K562 (cell line): ENCODE measurements around the gene ELMO1. TPM values are rescaled to one million over a fixed set of nuclear protein-coding genes. Genes with fewer than 3 reads are reported as not detected.

Experiments
- ATAC-seq: fragments of 200-7000 bp; cut with Tn5 transposase; 3 replicates; pipeline ENCODE4 v1.9.1; 2020; ENCODE audit warnings: moderate library complexity
- BruUV-seq: library from RNA; stranded (reverse); fragments of 400-500 nt; replicated peaks from 2 replicates; lab custom pipeline; 2021; lab: Mats Ljungman, UMichigan
- CTCF ChIA-PET: fragments of 300-600 bp; formaldehyde crosslinking; extraction: SDS; loops from one replicate; lab custom pipeline; 2021; ENCODE audit warnings: low intra/inter-chr PET ratio; lab: Yijun Ruan, JAX
- POLR2A ChIA-PET: fragments of 300-600, 350-650 bp; sonication (Branson Sonifier 250); formaldehyde crosslinking; extraction: SDS; loops from one replicate; lab custom pipeline; 2021; ENCODE audit warnings: antibody characterized with exemption, inconsistent platforms; lab: Yijun Ruan, JAX
- DNase-seq, 4 experiments: peaks; one replicate each; pipeline versions ENCODE4 v3.0.0 to v3.0.0-alpha.2; 2011 to 2018; ENCODE audit warnings: low spot score in 3 of 4, mixed read lengths in 3 of 4; ENCODE audit errors: extremely low read depth in 1 of 4
- FAIRE-seq: peaks from 2 replicates; lab custom pipeline; 2011; peaks lifted over from hg19 to GRCh38; lab: Jason Lieb, UNC
- H2AFZ ChIP-seq: 2 replicates; pipeline ENCODE4 v1.6.0; 2011; ENCODE audit warnings: low read depth, low read length, control low read depth, inconsistent platforms
- H3K27ac ChIP-seq: fragments of 200-600 bp; 3 replicates; pipeline ENCODE4 v1.8.0; 2011; ENCODE audit warnings: low read depth, mild to moderate bottlenecking, control low read depth, inconsistent platforms, low read length, moderate library complexity, mixed read lengths; ENCODE audit errors: extremely low read depth
- H3K27me3 ChIP-seq, 2 experiments: fragments of 300-600 bp in 1 of 2; 2 replicates in 1 of 2; 3 replicates in 1 of 2; pipeline versions ENCODE4 v1.6.0 to v1.8.0; 2011; ENCODE audit warnings: inconsistent platforms in 2 of 2, low read length in 2 of 2, mild to moderate bottlenecking in 1 of 2, mixed read lengths in 1 of 2, moderate library complexity in 1 of 2; ENCODE audit not compliant: control insufficient read depth in 2 of 2, insufficient read depth in 2 of 2
- H3K36me3 ChIP-seq: fragments of 300-600 bp; 3 replicates; pipeline ENCODE4 v1.8.0; 2011; ENCODE audit warnings: mild to moderate bottlenecking, low read length, inconsistent platforms; ENCODE audit not compliant: control insufficient read depth, insufficient read depth
- H3K4me1 ChIP-seq, 2 experiments: fragments of 200-600 bp in 1 of 2; replicated peaks in 1 of 2; 2 replicates in 1 of 2; 3 replicates in 1 of 2; pipeline versions ENCODE4 v1.5.1 to v1.8.0; 2011; ENCODE audit warnings: inconsistent platforms in 2 of 2, low read length in 2 of 2, mild to moderate bottlenecking in 1 of 2, mixed read lengths in 1 of 2, moderate library complexity in 1 of 2; ENCODE audit not compliant: control insufficient read depth in 2 of 2, insufficient read depth in 2 of 2
- H3K4me2 ChIP-seq: 2 replicates; pipeline ENCODE4 v1.6.1; 2011; ENCODE audit warnings: low read length, control low read depth, inconsistent platforms, mixed read lengths; ENCODE audit not compliant: insufficient read depth
- H3K4me3 ChIP-seq: fragments of 200-600 bp; sonication (generic), shearing (Covaris generic); 2 replicates; pipeline ENCODE4 v1.5.1; 2016; ENCODE audit warnings: control low read depth, inconsistent platforms
- H3K79me2 ChIP-seq: fragments of 200-600 bp; 3 replicates; pipeline ENCODE4 v1.8.0; 2011; ENCODE audit warnings: low read length, inconsistent platforms; ENCODE audit not compliant: control insufficient read depth, insufficient read depth
- H3K9ac ChIP-seq, 2 experiments: 2 replicates each; pipeline versions ENCODE4 v1.6.0 to v1.6.1; 2011; ENCODE audit warnings: low read depth in 2 of 2, low read length in 2 of 2, control low read depth in 1 of 2, inconsistent platforms in 1 of 2, mild to moderate bottlenecking in 1 of 2, mixed read lengths in 1 of 2; ENCODE audit not compliant: insufficient read depth in 1 of 2
- H3K9me1 ChIP-seq: one replicate; pipeline ENCODE4 v1.6.0; 2011; ENCODE audit warnings: inconsistent platforms, mild to moderate bottlenecking, low read length, moderate library complexity; ENCODE audit not compliant: control insufficient read depth, insufficient read depth
- H3K9me3 ChIP-seq: replicated peaks from 2 replicates; pipeline ENCODE4 v1.5.1; 2011; ENCODE audit warnings: low read depth, low read length, inconsistent platforms; ENCODE audit not compliant: control insufficient read depth, insufficient read depth
- H4K20me1 ChIP-seq: replicated peaks from 2 replicates; pipeline ENCODE4 v1.6.1; 2011; ENCODE audit warnings: low read length, inconsistent platforms, mixed read lengths; ENCODE audit not compliant: control insufficient read depth, insufficient read depth
- ATF4 ChIP-seq: fragments of 450-650 bp; formaldehyde crosslinking; IDR thresholded peaks from 2 replicates; pipeline ENCODE4 v1.4.0; 2022; ENCODE audit warnings: mild to moderate bottlenecking, moderate library complexity
- CAMTA2 ChIP-seq: fragments of 250-450 bp; sonication (Bioruptor Pico); conservative IDR thresholded peaks from 2 replicates; pipeline ENCODE4 v1.5.1; 2022
- CBX3 ChIP-seq, 2 experiments: IDR thresholded peaks; 1 replicate in 1 of 2; 2 replicates in 1 of 2; pipeline ENCODE4 v1.6.1; 2012; ENCODE audit warnings: inconsistent platforms in 2 of 2, low read length in 2 of 2, borderline replicate concordance in 1 of 2, control low read depth in 1 of 2
- DPF2 ChIP-seq: fragments of 450-650 bp; IDR thresholded peaks from 2 replicates; pipeline ENCODE4 v1.6.1; 2016
- ETS2 ChIP-seq: IDR thresholded peaks from 2 replicates; pipeline ENCODE4 v1.6.1; 2016; ENCODE audit warnings: borderline replicate concordance, missing genetic modification characterization, mild to moderate bottlenecking, moderate library complexity, missing compliant biosample characterization; ENCODE audit not compliant: poor library complexity, severe bottlenecking
- FIP1L1 ChIP-seq: fragments of 200-400 bp; formaldehyde crosslinking; IDR thresholded peaks from 2 replicates; pipeline ENCODE4 v1.6.1; 2018; ENCODE audit warnings: mild to moderate bottlenecking, low read depth, low read length; ENCODE audit not compliant: poor library complexity, severe bottlenecking
- FOXK1 ChIP-seq: sonication (generic); formaldehyde crosslinking; IDR thresholded peaks from 2 replicates; pipeline ENCODE4 v1.8.0; 2022; ENCODE audit warnings: missing genetic modification reagents, mild to moderate bottlenecking, borderline replicate concordance
- ILK ChIP-seq: fragments of 450-650 bp; IDR thresholded peaks from 2 replicates; pipeline ENCODE4 v1.6.1; 2016; ENCODE audit warnings: missing genetic modification characterization, low read depth, mild to moderate bottlenecking, missing compliant biosample characterization, moderate library complexity, borderline replicate concordance
- MEIS2 ChIP-seq: fragments of 450-650 bp; IDR thresholded peaks from 2 replicates; pipeline ENCODE4 v1.6.1; 2014; ENCODE audit warnings: mild to moderate bottlenecking; ENCODE audit not compliant: partially characterized antibody
- SIRT6 ChIP-seq: IDR thresholded peaks from one replicate; pipeline ENCODE4 v1.6.1; 2012; ENCODE audit warnings: low read depth, mild to moderate bottlenecking, control low read depth, inconsistent platforms, low read length, moderate library complexity
- SOX6 ChIP-seq: fragments of 450-650 bp; IDR thresholded peaks from 2 replicates; pipeline ENCODE4 v1.6.1; 2014; ENCODE audit warnings: mild to moderate bottlenecking
- TAF15 ChIP-seq: fragments of 200-400 bp; formaldehyde crosslinking; IDR thresholded peaks from 2 replicates; pipeline ENCODE4 v1.6.1; 2017; ENCODE audit warnings: mild to moderate bottlenecking, low read depth, low read length, moderate library complexity
- ZNF24 ChIP-seq: fragments of 450-650 bp; IDR thresholded peaks from 2 replicates; pipeline ENCODE4 v1.6.1; 2016
- ZNF3 ChIP-seq: fragments of 250-450 bp; sonication (Bioruptor Pico); IDR thresholded peaks from 2 replicates; pipeline ENCODE4 v1.5.0; 2021; ENCODE audit warnings: mild to moderate bottlenecking, moderate library complexity
- WGBS: fragments of 100-300 bp; shearing (Covaris generic); methylation state at CpG from one replicate; pipeline ENCODE4 v1.1.6; 2016; ENCODE audit warnings: low coverage, mixed read lengths; ENCODE audit not compliant: insufficient coverage; ENCODE audit errors: missing lambda C conversion rate; 5-methylcytosine and 5-hydroxymethylcytosine counted together
- in situ Hi-C: fragments of 300-500 bp; cut with MboI; formaldehyde crosslinking; loops from 4 replicates; pipeline ENCODE4 v1.15.0; 2018; ENCODE audit warnings: inconsistent platforms, mixed read lengths
- intact Hi-C: fragments of 100-400 bp; cut with micrococcal nuclease; formaldehyde crosslinking; loops from 2 replicates; pipeline ENCODE4 v1.14.2; 2022
- polyA plus RNA-seq, 8 experiments: library from polyadenylated mRNA; depleted of rRNA in 4 of 8; stranded (reverse) in 5 of 8; unstranded in 3 of 8; fragments of >200 nt; fragmentation: Nextera tagmentation in 2 of 8; fragmentation: Illumina TruSeq in 1 of 8; extraction: Ambion mirVana in 2 of 8; extraction: Trizol in 1 of 8; gene quantifications; 2 replicates each; pipeline versions ENCODE4 v1.2.1 to v1.2.3, GENCODE V29; 2011 to 2014; ENCODE audit warnings: inconsistent platforms in 1 of 8, missing spikeins in 1 of 8
- total RNA-seq, 7 experiments: library from RNA; depleted of rRNA in 6 of 7; stranded (reverse); fragments of >200 nt in 6 of 7; fragmentation: Illumina TruSeq in 2 of 7; extraction: Trizol in 2 of 7; gene quantifications; 2 replicates each; pipeline versions ENCODE4 v1.2.1 to v1.2.3, GENCODE V29; 2011 to 2021; ENCODE audit warnings: low replicate concordance in 1 of 7
- TF ChIP-seq, protein P1 (sequence below), 2 experiments: IDR thresholded peaks; 2 replicates each; pipeline ENCODE4 v1.6.1; 2012; ENCODE audit warnings: improper control_type of control experiment in 2 of 2, low read depth in 2 of 2, low read length in 2 of 2, borderline replicate concordance in 1 of 2

Gene ELMO1
- total and polyA plus RNA-seq, 9 of the 15 experiments (the other 6 are each of a cell fraction or from before 2014, with no cell fraction given) = 0.36 to 7.2 (median 3.6) TPM

DNA sequence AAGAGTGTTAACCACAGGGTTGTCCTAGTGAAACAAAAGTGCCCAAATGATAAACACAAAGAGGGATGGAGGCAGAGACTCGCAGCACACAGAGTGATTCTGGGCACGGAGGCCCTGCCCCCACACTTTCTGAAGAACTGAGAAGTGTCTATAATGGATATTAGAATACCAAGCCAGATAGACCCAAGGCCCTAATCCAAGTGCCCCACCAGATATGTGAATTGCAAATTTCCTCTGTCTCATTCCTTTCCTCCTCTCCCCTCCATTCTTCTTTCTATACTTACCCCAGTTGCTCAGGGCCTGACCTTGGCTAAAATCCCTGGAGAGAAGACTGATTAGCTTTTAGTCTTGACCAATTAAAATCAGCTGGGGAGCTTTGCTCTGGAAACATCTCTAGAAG, 617.6 kb downstream of the ELMO1 start:
- Histone ChIP-seq H3K27ac (no peak overlapping the region), H3K4me3 (no peak overlapping the region), H3K27me3 (peaks cover 0 to 4% of the 10 kb centered on the region in 2 experiments; a peak in 1 of 5 replicates), H3K4me1 (no peaks in the 10 kb centered on the region), H3K9ac (no peak overlapping the region), H3K79me2 (no peaks in the 10 kb centered on the region), H3K4me2 (no peak overlapping the region), H3K9me3 (no peaks in the 10 kb centered on the region), H3K9me1 (no peaks in the 10 kb centered on the region), H3K36me3 (no peaks in the 10 kb centered on the region), H2AFZ (no peak overlapping the region), H4K20me1 (no peaks in the 10 kb centered on the region)
- CTCF ChIA-PET = no interaction called here
- TF ChIP-seq ETS2 (tag) (no peak), ZNF3 (no peak), ATF4 (CRISPR knock-in tag) (no peak), CBX3 (IDR thresholded peaks at IDR 0.05; ENCODE audit: borderline replicate concordance in 1 of 2, low read length in 2 of 2) (no peak), SIRT6 (no peak), DPF2 (no peak), ZNF24 (no peak), CAMTA2 (CRISPR knock-in tag) (no peak), FOXK1 (CRISPR knock-in tag) (no peak), SOX6 (no peak), ILK (no peak), FIP1L1 (no peak), MEIS2 (no peak), TAF15 (no peak)
- TF ChIP-seq, protein P1, sequence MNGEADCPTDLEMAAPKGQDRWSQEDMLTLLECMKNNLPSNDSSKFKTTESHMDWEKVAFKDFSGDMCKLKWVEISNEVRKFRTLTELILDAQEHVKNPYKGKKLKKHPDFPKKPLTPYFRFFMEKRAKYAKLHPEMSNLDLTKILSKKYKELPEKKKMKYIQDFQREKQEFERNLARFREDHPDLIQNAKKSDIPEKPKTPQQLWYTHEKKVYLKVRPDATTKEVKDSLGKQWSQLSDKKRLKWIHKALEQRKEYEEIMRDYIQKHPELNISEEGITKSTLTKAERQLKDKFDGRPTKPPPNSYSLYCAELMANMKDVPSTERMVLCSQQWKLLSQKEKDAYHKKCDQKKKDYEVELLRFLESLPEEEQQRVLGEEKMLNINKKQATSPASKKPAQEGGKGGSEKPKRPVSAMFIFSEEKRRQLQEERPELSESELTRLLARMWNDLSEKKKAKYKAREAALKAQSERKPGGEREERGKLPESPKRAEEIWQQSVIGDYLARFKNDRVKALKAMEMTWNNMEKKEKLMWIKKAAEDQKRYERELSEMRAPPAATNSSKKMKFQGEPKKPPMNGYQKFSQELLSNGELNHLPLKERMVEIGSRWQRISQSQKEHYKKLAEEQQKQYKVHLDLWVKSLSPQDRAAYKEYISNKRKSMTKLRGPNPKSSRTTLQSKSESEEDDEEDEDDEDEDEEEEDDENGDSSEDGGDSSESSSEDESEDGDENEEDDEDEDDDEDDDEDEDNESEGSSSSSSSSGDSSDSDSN (IDR thresholded peaks at IDR 0.05; ENCODE audit: borderline replicate concordance in 1 of 2, low read depth in 2 of 2, low read length in 2 of 2) = no peak
- DNase-seq (no peak), ATAC-seq (no peak), FAIRE-seq (no peak)
- POLR2A ChIA-PET = no interaction called here
- in situ Hi-C loops = no loop called here
- 2% methylated on average over 2 of the region's 2 CpGs for WGBS
- intact Hi-C loops = no loop called here
- no TSS peak for BruUV-seq
